IMR-90 (cell line): ENCODE measurements around the gene SLC6A13. TPM values are rescaled to one million over a fixed set of nuclear protein-coding genes. Genes with fewer than 3 reads are reported as not detected.
A peak's percentile ranks its signal among the peaks of the same experiment; 100 is the strongest.
"Not testable (repeated sequence)": the region's sequence is repeated elsewhere in the genome, so short reads cannot be mapped to it uniquely, and the experiment has no call there.

Experiments used
- ATAC-seq: fragments of 200-7000 bp; cut with Tn5 transposase; 2 replicates; pipeline ENCODE4 v1.9.1; 2020; ENCODE audit warnings: low read depth, mild to moderate bottlenecking, moderate library complexity
- BruUV-seq: library from RNA; stranded (reverse); fragments of 400-500 nt; replicated peaks from 2 replicates; lab custom pipeline; 2021; lab: Mats Ljungman, UMichigan
- CTCF ChIA-PET: fragments of 300-600 bp; formaldehyde crosslinking; extraction: SDS; loops from one replicate; lab custom pipeline; 2021; ENCODE audit warnings: antibody characterized with exemption; lab: Yijun Ruan, JAX
- POLR2A ChIA-PET: fragments of 300-600 bp; sonication (Branson Sonifier 250); formaldehyde crosslinking; loops from one replicate; lab custom pipeline; 2022; ENCODE audit warnings: antibody characterized with exemption; ENCODE audit not compliant: unreplicated experiment; lab: Charles Lee
- DNase-seq: peaks from one replicate; pipeline ENCODE4 v3.0.0; 2013
- H2AFZ ChIP-seq: replicated peaks from 2 replicates; pipeline ENCODE3; 2013; ENCODE audit warnings: low read length, mild to moderate bottlenecking; ENCODE audit not compliant: poor library complexity
- H2AK5ac ChIP-seq: 2 replicates; pipeline ENCODE4 v1.6.1; 2013; ENCODE audit warnings: low read depth, low read length, inconsistent platforms
- H2AK9ac ChIP-seq: replicated peaks from 2 replicates; pipeline ENCODE3; 2013; ENCODE audit warnings: mild to moderate bottlenecking, low read depth, low read length, moderate library complexity; ENCODE audit not compliant: poor library complexity
- H2BK120ac ChIP-seq: 2 replicates; pipeline ENCODE4 v1.6.1; 2013; ENCODE audit warnings: low read depth, low read length, inconsistent platforms
- H2BK15ac ChIP-seq: 3 replicates; pipeline ENCODE4 v1.6.1; 2013; ENCODE audit warnings: low read depth, low read length, inconsistent platforms
- H2BK20ac ChIP-seq: 2 replicates; pipeline ENCODE4 v1.6.1; 2013; ENCODE audit warnings: low read depth, mild to moderate bottlenecking, inconsistent platforms, low read length, moderate library complexity
- H2BK5ac ChIP-seq: 2 replicates; pipeline ENCODE4 v1.6.1; 2013; ENCODE audit warnings: mild to moderate bottlenecking, low read depth, low read length, inconsistent platforms; ENCODE audit not compliant: poor library complexity, severe bottlenecking
- H3K14ac ChIP-seq: replicated peaks from 2 replicates; pipeline ENCODE4 v1.6.1; 2013; ENCODE audit warnings: low read depth, low read length, inconsistent platforms
- H3K18ac ChIP-seq: 2 replicates; pipeline ENCODE4 v1.6.1; 2013; ENCODE audit warnings: low read depth, low read length, control low read depth
- H3K23ac ChIP-seq: 2 replicates; pipeline ENCODE4 v1.6.1; 2013; ENCODE audit warnings: low read depth, low read length, inconsistent platforms
- H3K27ac ChIP-seq: 2 replicates; pipeline ENCODE4 v1.5.1; 2013; ENCODE audit warnings: mild to moderate bottlenecking, control low read depth, low read length; ENCODE audit not compliant: insufficient read depth
- H3K27me3 ChIP-seq: 2 replicates; pipeline ENCODE4 v1.6.1; 2013; ENCODE audit warnings: low read length; ENCODE audit not compliant: control insufficient read depth, insufficient read depth
- H3K36me3 ChIP-seq: 2 replicates; pipeline ENCODE4 v1.6.1; 2013; ENCODE audit warnings: low read length, mixed read lengths; ENCODE audit not compliant: control insufficient read depth, insufficient read depth
- H3K4ac ChIP-seq: 2 replicates; pipeline ENCODE4 v1.6.1; 2013; ENCODE audit warnings: low read depth, low read length, inconsistent platforms
- H3K4me1 ChIP-seq: 2 replicates; pipeline ENCODE4 v1.6.1; 2013; ENCODE audit warnings: low read length, mixed read lengths; ENCODE audit not compliant: control insufficient read depth, insufficient read depth
- H3K4me2 ChIP-seq: 2 replicates; pipeline ENCODE4 v1.6.1; 2013; ENCODE audit warnings: low read depth, mild to moderate bottlenecking, control low read depth, low read length, moderate library complexity
- H3K4me3 ChIP-seq: 2 replicates; pipeline ENCODE4 v1.5.1; 2013; ENCODE audit warnings: low read depth, mild to moderate bottlenecking, control low read depth, low read length, moderate library complexity; ENCODE audit not compliant: insufficient read depth
- H3K56ac ChIP-seq: 2 replicates; pipeline ENCODE4 v1.6.1; 2013; ENCODE audit warnings: low read length, inconsistent platforms; ENCODE audit not compliant: insufficient read depth; ENCODE audit errors: extremely low read depth
- H3K79me1 ChIP-seq, 2 experiments: 2 replicates each; pipeline ENCODE4 v1.6.1; 2013; ENCODE audit warnings: low read length in 2 of 2, inconsistent platforms in 1 of 2, low read depth in 1 of 2
- H3K9ac ChIP-seq: 2 replicates; pipeline ENCODE4 v1.6.1; 2013; ENCODE audit warnings: low read depth, low read length, control low read depth
- H3K9me1 ChIP-seq: 2 replicates; pipeline ENCODE4 v1.6.1; 2013; ENCODE audit warnings: low read length, inconsistent platforms; ENCODE audit not compliant: insufficient read depth
- H3K9me3 ChIP-seq: 2 replicates; pipeline ENCODE4 v1.6.1; 2013; ENCODE audit warnings: low read length; ENCODE audit not compliant: control insufficient read depth, insufficient read depth
- H4K20me1 ChIP-seq: 2 replicates; pipeline ENCODE4 v1.6.1; 2013; ENCODE audit warnings: low read length, inconsistent platforms; ENCODE audit not compliant: insufficient read depth
- H4K5ac ChIP-seq: 2 replicates; pipeline ENCODE4 v1.6.1; 2013; ENCODE audit warnings: mild to moderate bottlenecking, low read depth, low read length, control low read depth
- H4K8ac ChIP-seq, 2 experiments: 2 replicates each; pipeline ENCODE4 v1.6.1; 2013; ENCODE audit warnings: low read depth in 2 of 2, low read length in 2 of 2, control low read depth in 1 of 2, inconsistent platforms in 1 of 2
- H4K91ac ChIP-seq: 2 replicates; pipeline ENCODE4 v1.6.1; 2013; ENCODE audit warnings: low read depth, low read length, inconsistent platforms; ENCODE audit not compliant: insufficient read depth
- WGBS, 2 experiments: methylation state at CpG; one replicate each; pipeline versions ENCODE4 v1.1.5 to v1.1.7; 2013; ENCODE audit warnings: missing lambda C conversion rate in 2 of 2; ENCODE audit not compliant: insufficient read length in 1 of 2; ENCODE audit errors: extremely low coverage in 2 of 2; 5-methylcytosine and 5-hydroxymethylcytosine counted together
- dilution Hi-C: fragments of 300-500 bp; cut with HindIII; formaldehyde crosslinking; loops from one replicate; pipeline ENCODE4 v1.14.3; 2018; ENCODE audit warnings: low sequenced_read_pairs; ENCODE audit not compliant: unreplicated experiment
- in situ Hi-C: fragments of 300-500 bp; cut with MboI; formaldehyde crosslinking; loops from 3 replicates; pipeline ENCODE4 v1.14.3; 2019; ENCODE audit warnings: low sequenced_read_pairs, inconsistent platforms, mixed read lengths
- intact Hi-C: fragments of 100-400 bp; cut with micrococcal nuclease; formaldehyde crosslinking; loops from 2 replicates; pipeline ENCODE4 v1.10.0; 2022
- polyA plus RNA-seq, 3 experiments: library from polyadenylated mRNA; depleted of rRNA; stranded (reverse); fragments of >200 nt; gene quantifications; 2 replicates each; pipeline ENCODE4 v1.2.3, GENCODE V29; 2012; ENCODE audit warnings: low replicate concordance in 1 of 3
- total RNA-seq: library from RNA; depleted of rRNA; stranded (reverse); fragments of >200 nt; gene quantifications from 2 replicates; pipeline ENCODE4 v1.2.3, GENCODE V29; 2012

The SLC6A13 gene
- total and polyA plus RNA-seq, 2 of the 4 experiments (the other 2 are of a cell fraction): under 0.01 to 0.10 TPM

GRCh38 chr12:187986-188909 is 74.4 kb downstream of the SLC6A13 start:
- H3K9me1 ChIP-seq, H3K4me1 ChIP-seq, H3K18ac ChIP-seq, H2BK5ac ChIP-seq, H2BK15ac ChIP-seq, H3K79me1 ChIP-seq, H2BK120ac ChIP-seq, H3K36me3 ChIP-seq, H3K27ac ChIP-seq, H4K8ac ChIP-seq, DNase-seq, H2BK20ac ChIP-seq, H3K9me3 ChIP-seq, H3K14ac ChIP-seq, H4K20me1 ChIP-seq, POLR2A ChIA-PET, dilution Hi-C loops, H3K9ac ChIP-seq, BruUV-seq, H4K91ac ChIP-seq, intact Hi-C loops, ATAC-seq, in situ Hi-C loops, CTCF ChIA-PET, H3K56ac ChIP-seq: not testable (repeated sequence)
- Histone ChIP-seq H2AK5ac (peak overlapping the region; percentile 67; the same call in 1 of the 2 replicates), H3K27me3 (peaks cover 27% of the 10 kb centered on the region; the same call in 1 of the 2 replicates), H2AK9ac (peak overlapping the region; percentile 72), H3K4me3 (peak overlapping the region; percentile 46; the same call in 1 of the 2 replicates), H3K4ac (peak overlapping the region; percentile 53; the same call in 1 of the 2 replicates), H3K23ac (0 out of 2 replicates have a peak overlapping the region, but pooled peaks have one; percentile 73), H3K4me2 (peak overlapping the region; percentile 89), H4K5ac (0 out of 2 replicates have a peak overlapping the region, but pooled peaks have one; percentile 16), H2AFZ (peak overlapping the region; percentile 92)
- 85% methylated on average over 11 of the region's 53 CpGs; no CpG with 5 or more reads in 1 of the 2 experiments for WGBS, 2 experiments
